ENCODE results near the gene SETD2.

The SETD2 gene

DNA sequence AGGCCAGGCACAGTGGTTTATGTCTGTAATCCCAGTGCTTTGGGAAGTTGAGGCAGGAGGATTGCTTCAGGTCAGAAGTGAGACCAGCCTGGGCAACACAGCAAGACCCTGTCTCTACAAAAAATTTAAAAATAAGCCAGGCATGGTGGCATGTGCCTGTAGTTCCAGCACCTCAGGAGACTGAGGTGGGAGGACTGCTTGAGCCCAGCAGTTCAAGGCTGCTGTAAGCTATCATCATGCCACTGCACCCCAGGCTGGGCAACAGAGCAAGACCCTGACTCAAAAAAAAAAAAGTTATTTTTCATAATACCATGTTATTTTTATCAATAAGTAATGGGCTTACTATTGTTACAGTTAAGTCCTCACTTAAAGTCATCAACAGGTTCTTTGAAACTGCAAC lies 59.7 kb downstream of the SETD2 start:
- TF ChIP-seq, protein P1, sequence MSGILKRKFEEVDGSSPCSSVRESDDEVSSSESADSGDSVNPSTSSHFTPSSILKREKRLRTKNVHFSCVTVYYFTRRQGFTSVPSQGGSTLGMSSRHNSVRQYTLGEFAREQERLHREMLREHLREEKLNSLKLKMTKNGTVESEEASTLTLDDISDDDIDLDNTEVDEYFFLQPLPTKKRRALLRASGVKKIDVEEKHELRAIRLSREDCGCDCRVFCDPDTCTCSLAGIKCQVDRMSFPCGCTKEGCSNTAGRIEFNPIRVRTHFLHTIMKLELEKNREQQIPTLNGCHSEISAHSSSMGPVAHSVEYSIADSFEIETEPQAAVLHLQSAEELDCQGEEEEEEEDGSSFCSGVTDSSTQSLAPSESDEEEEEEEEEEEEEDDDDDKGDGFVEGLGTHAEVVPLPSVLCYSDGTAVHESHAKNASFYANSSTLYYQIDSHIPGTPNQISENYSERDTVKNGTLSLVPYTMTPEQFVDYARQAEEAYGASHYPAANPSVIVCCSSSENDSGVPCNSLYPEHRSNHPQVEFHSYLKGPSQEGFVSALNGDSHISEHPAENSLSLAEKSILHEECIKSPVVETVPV (CRISPR knock-in tag; IDR thresholded peaks at IDR 0.05) = no peak
- TF ChIP-seq GLIS3 (CRISPR knock-in tag; IDR thresholded peaks at IDR 0.05) (no peak), ZFP30 (CRISPR knock-in tag; IDR thresholded peaks at IDR 0.05) (no peak), ZNF70 (CRISPR knock-in tag; IDR thresholded peaks at IDR 0.05) (no peak), ARNTL (CRISPR knock-in tag; IDR thresholded peaks at IDR 0.05; ENCODE audit: borderline replicate concordance, low read depth) (no peak), TOX (CRISPR knock-in tag; IDR thresholded peaks at IDR 0.05; ENCODE audit: borderline replicate concordance) (no peak)
- TF ChIP-seq, protein P2, sequence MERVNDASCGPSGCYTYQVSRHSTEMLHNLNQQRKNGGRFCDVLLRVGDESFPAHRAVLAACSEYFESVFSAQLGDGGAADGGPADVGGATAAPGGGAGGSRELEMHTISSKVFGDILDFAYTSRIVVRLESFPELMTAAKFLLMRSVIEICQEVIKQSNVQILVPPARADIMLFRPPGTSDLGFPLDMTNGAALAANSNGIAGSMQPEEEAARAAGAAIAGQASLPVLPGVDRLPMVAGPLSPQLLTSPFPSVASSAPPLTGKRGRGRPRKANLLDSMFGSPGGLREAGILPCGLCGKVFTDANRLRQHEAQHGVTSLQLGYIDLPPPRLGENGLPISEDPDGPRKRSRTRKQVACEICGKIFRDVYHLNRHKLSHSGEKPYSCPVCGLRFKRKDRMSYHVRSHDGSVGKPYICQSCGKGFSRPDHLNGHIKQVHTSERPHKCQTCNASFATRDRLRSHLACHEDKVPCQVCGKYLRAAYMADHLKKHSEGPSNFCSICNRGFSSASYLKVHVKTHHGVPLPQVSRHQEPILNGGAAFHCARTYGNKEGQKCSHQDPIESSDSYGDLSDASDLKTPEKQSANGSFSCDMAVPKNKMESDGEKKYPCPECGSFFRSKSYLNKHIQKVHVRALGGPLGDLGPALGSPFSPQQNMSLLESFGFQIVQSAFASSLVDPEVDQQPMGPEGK (CRISPR knock-in tag; IDR thresholded peaks at IDR 0.05; ENCODE audit: borderline replicate concordance) = no peak
- no peak for ATAC-seq

DNA sequence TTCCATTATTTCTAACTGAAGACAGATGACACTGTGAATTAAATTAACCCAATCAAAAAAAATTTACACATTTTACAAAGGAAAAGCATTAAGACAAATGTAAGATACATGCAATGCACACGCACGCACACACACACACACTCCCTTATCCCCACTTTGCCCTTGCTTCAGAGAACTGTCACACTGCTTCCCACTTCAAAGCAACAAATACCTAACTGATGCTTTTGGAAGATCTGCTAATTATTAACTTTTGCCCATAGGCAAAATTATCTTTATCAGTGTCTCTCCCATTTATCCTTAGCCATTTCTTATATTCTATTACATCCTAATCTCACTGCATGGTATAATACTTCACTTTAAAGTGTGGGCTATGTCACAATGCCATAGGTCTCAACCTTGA lies 60.3 kb downstream of the SETD2 start:
- no peak for ATAC-seq
- no peak for TF ChIP-seq ZFP30 (CRISPR knock-in tag; IDR thresholded peaks at IDR 0.05)
- TF ChIP-seq SNAI2 (CRISPR knock-in tag; IDR thresholded peaks at IDR 0.05) = no peak
- no peak for TF ChIP-seq ZC3H10 (CRISPR knock-in tag; IDR thresholded peaks at IDR 0.05)
- TF ChIP-seq BACH2 (CRISPR knock-in tag; IDR thresholded peaks at IDR 0.05; ENCODE audit: borderline replicate concordance) = no peak
- no peak for TF ChIP-seq GLIS3 (CRISPR knock-in tag; IDR thresholded peaks at IDR 0.05)
- no peak for TF ChIP-seq ARNTL (CRISPR knock-in tag; IDR thresholded peaks at IDR 0.05; ENCODE audit: borderline replicate concordance, low read depth)
- no peak for TF ChIP-seq CSDC2 (CRISPR knock-in tag; IDR thresholded peaks at IDR 0.05)
- no peak for TF ChIP-seq ESRRG (CRISPR knock-in tag; IDR thresholded peaks at IDR 0.05)
- no peak for TF ChIP-seq ZNF565 (CRISPR knock-in tag; conservative IDR thresholded peaks at IDR 0.05; ENCODE audit: low read depth)
- TF ChIP-seq, protein P2 (CRISPR knock-in tag; IDR thresholded peaks at IDR 0.05; ENCODE audit: borderline replicate concordance) = no peak

DNA sequence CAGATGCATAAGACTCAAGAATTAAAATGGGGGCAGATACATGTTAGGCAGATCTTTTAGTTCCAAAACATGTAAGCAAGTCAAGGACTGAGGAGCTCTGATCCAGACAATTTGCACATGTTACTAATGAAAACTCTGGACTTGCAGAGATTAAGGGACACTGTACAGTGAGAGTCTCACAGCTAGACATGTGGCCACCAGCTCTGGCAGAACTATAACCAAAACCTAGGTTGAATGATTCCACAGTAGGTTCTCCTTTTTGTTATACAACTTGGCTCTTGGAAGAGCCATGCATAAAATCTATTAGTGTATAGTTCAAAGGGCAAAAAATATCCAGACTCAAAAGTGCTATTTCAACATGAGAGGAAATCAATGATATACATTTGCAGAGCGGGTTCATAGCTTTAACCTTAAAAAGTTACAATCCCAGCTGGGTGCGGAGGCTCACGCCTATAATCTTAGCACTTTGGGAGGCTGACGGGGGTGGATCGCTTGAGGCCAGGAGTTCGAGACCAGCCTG lies 61.8 kb downstream of the SETD2 start:
- no peak for ATAC-seq
- TF ChIP-seq ESRRG (CRISPR knock-in tag; IDR thresholded peaks at IDR 0.05) (no peak), SNAI2 (CRISPR knock-in tag; IDR thresholded peaks at IDR 0.05) (no peak), RARB (CRISPR knock-in tag; IDR thresholded peaks at IDR 0.05) (no peak), ZNF8 (CRISPR knock-in tag; IDR thresholded peaks at IDR 0.05) (no peak), BACH2 (CRISPR knock-in tag; IDR thresholded peaks at IDR 0.05; ENCODE audit: borderline replicate concordance) (no peak), ZFP30 (CRISPR knock-in tag; IDR thresholded peaks at IDR 0.05) (no peak), OSR1 (CRISPR knock-in tag; IDR thresholded peaks at IDR 0.05) (no peak), ARNTL (CRISPR knock-in tag; IDR thresholded peaks at IDR 0.05; ENCODE audit: borderline replicate concordance, low read depth) (no peak)
- TF ChIP-seq, protein P3, sequence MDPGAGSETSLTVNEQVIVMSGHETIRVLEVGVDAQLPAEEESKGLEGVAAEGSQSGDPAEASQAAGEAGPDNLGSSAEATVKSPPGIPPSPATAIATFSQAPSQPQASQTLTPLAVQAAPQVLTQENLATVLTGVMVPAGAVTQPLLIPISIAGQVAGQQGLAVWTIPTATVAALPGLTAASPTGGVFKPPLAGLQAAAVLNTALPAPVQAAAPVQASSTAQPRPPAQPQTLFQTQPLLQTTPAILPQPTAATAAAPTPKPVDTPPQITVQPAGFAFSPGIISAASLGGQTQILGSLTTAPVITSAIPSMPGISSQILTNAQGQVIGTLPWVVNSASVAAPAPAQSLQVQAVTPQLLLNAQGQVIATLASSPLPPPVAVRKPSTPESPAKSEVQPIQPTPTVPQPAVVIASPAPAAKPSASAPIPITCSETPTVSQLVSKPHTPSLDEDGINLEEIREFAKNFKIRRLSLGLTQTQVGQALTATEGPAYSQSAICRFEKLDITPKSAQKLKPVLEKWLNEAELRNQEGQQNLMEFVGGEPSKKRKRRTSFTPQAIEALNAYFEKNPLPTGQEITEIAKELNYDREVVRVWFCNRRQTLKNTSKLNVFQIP (CRISPR knock-in tag; IDR thresholded peaks at IDR 0.05; ENCODE audit: borderline replicate concordance, low read depth) = no peak
- TF ChIP-seq, protein P4, sequence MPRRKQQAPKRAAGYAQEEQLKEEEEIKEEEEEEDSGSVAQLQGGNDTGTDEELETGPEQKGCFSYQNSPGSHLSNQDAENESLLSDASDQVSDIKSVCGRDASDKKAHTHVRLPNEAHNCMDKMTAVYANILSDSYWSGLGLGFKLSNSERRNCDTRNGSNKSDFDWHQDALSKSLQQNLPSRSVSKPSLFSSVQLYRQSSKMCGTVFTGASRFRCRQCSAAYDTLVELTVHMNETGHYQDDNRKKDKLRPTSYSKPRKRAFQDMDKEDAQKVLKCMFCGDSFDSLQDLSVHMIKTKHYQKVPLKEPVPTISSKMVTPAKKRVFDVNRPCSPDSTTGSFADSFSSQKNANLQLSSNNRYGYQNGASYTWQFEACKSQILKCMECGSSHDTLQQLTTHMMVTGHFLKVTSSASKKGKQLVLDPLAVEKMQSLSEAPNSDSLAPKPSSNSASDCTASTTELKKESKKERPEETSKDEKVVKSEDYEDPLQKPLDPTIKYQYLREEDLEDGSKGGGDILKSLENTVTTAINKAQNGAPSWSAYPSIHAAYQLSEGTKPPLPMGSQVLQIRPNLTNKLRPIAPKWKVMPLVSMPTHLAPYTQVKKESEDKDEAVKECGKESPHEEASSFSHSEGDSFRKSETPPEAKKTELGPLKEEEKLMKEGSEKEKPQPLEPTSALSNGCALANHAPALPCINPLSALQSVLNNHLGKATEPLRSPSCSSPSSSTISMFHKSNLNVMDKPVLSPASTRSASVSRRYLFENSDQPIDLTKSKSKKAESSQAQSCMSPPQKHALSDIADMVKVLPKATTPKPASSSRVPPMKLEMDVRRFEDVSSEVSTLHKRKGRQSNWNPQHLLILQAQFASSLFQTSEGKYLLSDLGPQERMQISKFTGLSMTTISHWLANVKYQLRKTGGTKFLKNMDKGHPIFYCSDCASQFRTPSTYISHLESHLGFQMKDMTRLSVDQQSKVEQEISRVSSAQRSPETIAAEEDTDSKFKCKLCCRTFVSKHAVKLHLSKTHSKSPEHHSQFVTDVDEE (CRISPR knock-in tag; IDR thresholded peaks at IDR 0.05) = no peak
- TF ChIP-seq, protein P1 (CRISPR knock-in tag; IDR thresholded peaks at IDR 0.05) = no peak
